HepG2 (cell line): ENCODE results near the gene CNOT10. TPM values are rescaled to one million over a fixed set of nuclear protein-coding genes. Genes with fewer than 3 reads are reported as not detected.

ENCODE experiments used
- ARNTL ChIP-seq: sonication (generic); formaldehyde crosslinking; IDR thresholded peaks from 2 replicates; pipeline ENCODE4 v1.4.0; 2020; ENCODE audit warnings: mild to moderate bottlenecking, missing genetic modification reagents
- ATF3 ChIP-seq: sonication (generic); formaldehyde crosslinking; IDR thresholded peaks from 2 replicates; pipeline ENCODE4 v1.4.0; 2020; ENCODE audit warnings: missing genetic modification reagents
- ATF7-NPFF ChIP-seq: sonication (generic); formaldehyde crosslinking; IDR thresholded peaks from 2 replicates; pipeline ENCODE4 v1.8.1; 2023; ENCODE audit warnings: mild to moderate bottlenecking, low read depth, missing genetic modification reagents, moderate library complexity
- FIP1L1 ChIP-seq: fragments of 200-400 bp; formaldehyde crosslinking; IDR thresholded peaks from 2 replicates; pipeline ENCODE4 v1.6.1; 2018; ENCODE audit warnings: low read depth, mild to moderate bottlenecking, low read length, moderate library complexity, borderline replicate concordance; ENCODE audit not compliant: insufficient read depth
- GPBP1L1 ChIP-seq: sonication (generic); formaldehyde crosslinking; IDR thresholded peaks from 2 replicates; pipeline ENCODE4 v1.5.0; 2020; ENCODE audit warnings: mild to moderate bottlenecking, missing genetic modification reagents
- HES4 ChIP-seq: sonication (generic); formaldehyde crosslinking; IDR thresholded peaks from 2 replicates; pipeline ENCODE4 v1.9.0; 2021; ENCODE audit warnings: mild to moderate bottlenecking, missing genetic modification reagents, borderline replicate concordance
- HHEX ChIP-seq: IDR thresholded peaks from 2 replicates; pipeline ENCODE4 v1.6.1; 2016; ENCODE audit warnings: control low read depth
- KDM4B ChIP-seq: sonication (generic); formaldehyde crosslinking; IDR thresholded peaks from 2 replicates; pipeline ENCODE4 v1.4.0; 2020; ENCODE audit warnings: missing genetic modification reagents
- PAX8 ChIP-seq: sonication (generic); formaldehyde crosslinking; IDR thresholded peaks from 2 replicates; pipeline ENCODE4 v1.8.0; 2022; ENCODE audit warnings: mild to moderate bottlenecking, missing genetic modification reagents, borderline replicate concordance
- RERE ChIP-seq: IDR thresholded peaks from 2 replicates; pipeline ENCODE4 v1.6.1; 2016; ENCODE audit warnings: low read depth, missing genetic modification reagents, missing compliant biosample characterization
- SCMH1 ChIP-seq: sonication (generic); formaldehyde crosslinking; IDR thresholded peaks from 2 replicates; pipeline ENCODE4 v1.9.0; 2021; ENCODE audit warnings: missing genetic modification reagents, mild to moderate bottlenecking, borderline replicate concordance
- SNAI1 ChIP-seq: sonication (generic); formaldehyde crosslinking; IDR thresholded peaks from 2 replicates; pipeline ENCODE4 v1.5.0; 2020; ENCODE audit warnings: mild to moderate bottlenecking, missing genetic modification reagents, borderline replicate concordance
- THAP9 ChIP-seq: sonication (generic); formaldehyde crosslinking; IDR thresholded peaks from 2 replicates; pipeline ENCODE4; 2020; ENCODE audit warnings: missing genetic modification reagents, mild to moderate bottlenecking, borderline replicate concordance
- ZC3H13 ChIP-seq: sonication (generic); formaldehyde crosslinking; IDR thresholded peaks from 2 replicates; pipeline ENCODE4 v1.8.1; 2023; ENCODE audit warnings: mild to moderate bottlenecking, missing genetic modification reagents, moderate library complexity
- ZFP1 ChIP-seq: IDR thresholded peaks from 2 replicates; pipeline ENCODE4 v1.6.1; 2016
- ZNF143 ChIP-seq: sonication (generic); formaldehyde crosslinking; IDR thresholded peaks from 2 replicates; pipeline ENCODE4 v1.4.0; 2020; ENCODE audit warnings: missing genetic modification reagents
- ZNF331 ChIP-seq: sonication (generic); formaldehyde crosslinking; IDR thresholded peaks from 2 replicates; pipeline ENCODE4 v1.4.0; 2020; ENCODE audit warnings: missing genetic modification reagents
- ZNF354B ChIP-seq: sonication (generic); formaldehyde crosslinking; IDR thresholded peaks from 2 replicates; pipeline ENCODE4 v1.8.0; 2022; ENCODE audit warnings: mild to moderate bottlenecking, missing genetic modification reagents
- ZNF367 ChIP-seq: sonication (generic); formaldehyde crosslinking; IDR thresholded peaks from 2 replicates; pipeline ENCODE4 v1.4.0; 2020; ENCODE audit warnings: missing genetic modification reagents, borderline replicate concordance
- polyA plus RNA-seq, 8 experiments: library from polyadenylated mRNA; depleted of rRNA in 3 of 8; stranded (reverse) in 7 of 8; unstranded in 1 of 8; fragments of >200 nt; fragmentation: Illumina TruSeq in 4 of 8; extraction: Trizol in 4 of 8; gene quantifications; 2 replicates each; pipeline versions ENCODE4 v1.2.1 to v1.2.3, GENCODE V29; 2011 to 2016; ENCODE audit warnings: low read depth in 4 of 8, missing spikeins in 1 of 8, mixed read lengths in 1 of 8; ENCODE audit not compliant: insufficient read depth in 1 of 8
- total RNA-seq, 5 experiments: library from RNA; depleted of rRNA; stranded (reverse); fragments of >200 nt; fragmentation: Illumina TruSeq; extraction: Trizol; gene quantifications; 2 replicates each; pipeline ENCODE4 v1.2.3, GENCODE V29; 2016; ENCODE audit warnings: low read depth in 1 of 5

The CNOT10 gene
- total and polyA plus RNA-seq, 2 of the 13 experiments (the other 11 are each of a cell fraction or from before 2014, with no cell fraction given), result 21.2 to 34.1 TPM

GRCh38 chr3:32684800-32685542 lies at the start of gene CNOT10 (continued):
- TF ChIP-seq ARNTL (CRISPR knock-in tag) (no peak; the same call in 1 of the 2 replicates), PAX8 (0 out of 2 replicates have a peak, but pooled peaks have one; percentile 7), THAP9 (CRISPR knock-in tag) (peak; percentile 91; the same call in 1 of the 2 replicates), SCMH1 (CRISPR knock-in tag) (no peak), HHEX (CRISPR knock-in tag) (no peak), GPBP1L1 (no peak), ZFP1 (CRISPR knock-in tag) (no peak; the same call in 1 of the 2 replicates), ZNF331 (CRISPR knock-in tag) (peak; percentile 53; the same call in 1 of the 2 replicates), ZNF367 (CRISPR knock-in tag) (peak; percentile 68; the same call in 1 of the 2 replicates), ZC3H13 (CRISPR knock-in tag) (no peak), ATF3 (CRISPR knock-in tag) (no peak), RERE (CRISPR knock-in tag) (no peak), KDM4B (no peak; the same call in 1 of the 2 replicates), SNAI1 (CRISPR knock-in tag) (peak; percentile 42; the same call in 1 of the 2 replicates), ZNF354B (CRISPR knock-in tag) (no peak), HES4 (no peak; the same call in 1 of the 2 replicates), ATF7-NPFF (CRISPR knock-in tag) (peak; percentile 60; the same call in 1 of the 2 replicates), FIP1L1 (0 out of 2 replicates have a peak, but pooled peaks have one; percentile 36), ZNF143 (peak; percentile 51; the same call in 1 of the 2 replicates)
